Measurements from ENCODE around the gene RGS3.

RGS3 gene

DNA sequence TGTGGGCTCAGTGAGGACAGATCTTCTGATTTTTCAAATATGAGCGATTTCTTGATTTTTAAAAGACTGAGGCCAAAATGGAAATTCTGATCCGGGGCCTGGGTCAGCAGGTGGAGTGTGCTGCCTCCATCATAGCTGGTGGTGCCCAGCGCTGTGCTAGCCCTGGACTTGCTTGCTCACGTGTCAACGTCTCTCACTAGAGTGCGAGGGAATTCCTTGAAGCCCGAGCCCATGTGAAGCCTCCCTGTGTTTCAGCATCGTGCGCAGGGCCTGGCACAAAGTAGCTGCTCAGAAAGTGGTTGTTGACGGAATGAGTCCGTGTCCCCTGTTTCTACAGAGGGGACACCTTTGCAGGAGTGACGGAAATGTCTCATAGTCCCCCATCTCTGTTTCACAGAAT lies 50.5 kb downstream of the RGS3 start:
- no peak for DNase-seq

DNA sequence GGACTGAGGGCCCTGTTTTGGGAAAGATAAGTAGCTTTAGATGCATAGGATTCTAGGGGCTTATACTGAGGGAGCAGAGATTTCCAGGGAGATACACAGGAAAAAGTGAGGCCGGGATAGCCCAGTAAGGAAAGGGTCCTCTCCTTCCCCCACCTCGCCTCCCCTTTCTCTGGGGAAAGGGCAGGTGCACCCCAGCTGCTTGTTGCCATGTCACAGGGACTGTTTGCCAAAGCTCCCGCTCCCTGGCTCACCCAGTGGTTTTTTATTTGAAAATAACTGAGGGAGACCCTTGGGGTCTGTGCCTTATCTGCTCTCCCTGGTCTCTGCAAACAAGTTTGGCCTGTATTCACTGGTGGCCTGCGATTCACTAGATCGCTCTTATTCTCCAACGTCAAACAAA lies 51.2 kb downstream of the RGS3 start:
- DNase-seq, result no peak

- no peak for DNase-seq
Observed at GRCh38 chr9:113515862-113516261, 52.3 kb downstream of the RGS3 start.

DNA sequence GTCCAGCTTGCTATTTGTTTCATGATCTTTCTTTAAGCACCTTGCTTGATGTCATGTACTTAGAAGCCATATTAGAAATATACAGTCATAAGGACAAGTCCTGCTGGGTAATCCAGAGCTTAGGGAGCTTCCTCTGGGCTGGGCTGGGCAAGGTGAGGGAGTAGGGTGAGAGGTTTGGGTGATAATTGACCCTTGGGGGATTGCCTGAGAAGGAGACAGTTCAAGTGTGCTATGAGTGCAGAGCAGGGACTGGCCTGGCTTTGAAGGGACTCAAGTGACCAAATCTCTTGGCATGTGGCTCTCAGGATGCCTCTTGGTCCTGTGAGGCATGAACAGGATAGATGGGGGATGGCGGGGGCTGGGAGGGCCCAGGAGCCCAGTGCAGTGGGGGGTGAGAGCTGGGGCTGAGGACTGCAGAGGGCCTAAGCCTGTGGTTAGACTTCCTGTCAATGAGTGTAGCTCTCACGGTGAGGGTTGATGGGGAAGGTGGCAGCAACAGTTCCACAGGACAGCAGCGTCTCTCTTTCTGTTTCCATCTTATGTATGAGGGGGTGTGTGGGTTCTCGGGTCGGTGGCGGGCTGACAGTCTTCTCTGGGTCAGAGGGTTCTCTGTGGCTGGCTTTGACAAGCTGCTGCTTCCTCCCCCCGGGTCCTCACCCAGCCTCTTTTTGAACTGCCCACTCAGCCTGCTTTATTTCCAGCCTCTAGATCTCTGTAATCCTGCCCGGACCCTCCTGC lies 53.5 kb downstream of the RGS3 start:
- DNase-seq, result peak; percentile 31 to 46 (median 42)

DNA sequence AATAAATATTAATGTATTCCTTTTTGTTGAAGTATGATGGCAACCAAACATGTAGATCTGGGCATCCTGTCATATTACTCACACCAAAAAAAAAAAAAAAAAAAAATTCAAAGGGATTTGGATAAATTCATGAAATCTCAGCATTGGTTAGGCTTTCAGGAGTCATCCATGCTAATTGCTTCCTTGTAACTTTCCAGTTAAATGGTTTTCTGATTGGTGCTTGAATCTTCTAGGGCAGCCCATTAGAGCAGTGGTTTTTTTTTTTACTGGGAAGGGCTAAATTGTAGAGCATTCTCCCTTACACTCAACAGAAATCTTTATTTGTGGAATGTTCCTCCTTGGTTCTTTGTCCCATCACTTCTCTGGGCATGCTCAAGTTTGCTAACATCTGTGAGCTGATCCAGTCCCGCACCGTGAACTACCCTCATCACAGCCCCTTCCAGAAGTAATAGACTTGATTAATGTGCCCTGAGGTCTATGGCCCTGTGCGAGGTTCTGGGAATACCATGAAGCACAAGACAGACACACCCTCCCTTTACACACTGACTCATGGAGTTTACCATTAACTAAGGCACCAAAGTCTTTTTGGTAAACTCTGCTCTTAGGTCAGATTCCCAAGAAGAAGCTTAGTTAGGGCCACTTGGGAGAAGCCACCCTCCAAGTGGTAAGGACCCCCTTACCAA lies 56.0 kb downstream of the RGS3 start:
- DNase-seq, result no peak

GRCh38 chr9:113520109-113520642 lies 56.6 kb downstream of the RGS3 start:
- DNase-seq, result peak in 1 of 4 experiments; percentile 24

DNA sequence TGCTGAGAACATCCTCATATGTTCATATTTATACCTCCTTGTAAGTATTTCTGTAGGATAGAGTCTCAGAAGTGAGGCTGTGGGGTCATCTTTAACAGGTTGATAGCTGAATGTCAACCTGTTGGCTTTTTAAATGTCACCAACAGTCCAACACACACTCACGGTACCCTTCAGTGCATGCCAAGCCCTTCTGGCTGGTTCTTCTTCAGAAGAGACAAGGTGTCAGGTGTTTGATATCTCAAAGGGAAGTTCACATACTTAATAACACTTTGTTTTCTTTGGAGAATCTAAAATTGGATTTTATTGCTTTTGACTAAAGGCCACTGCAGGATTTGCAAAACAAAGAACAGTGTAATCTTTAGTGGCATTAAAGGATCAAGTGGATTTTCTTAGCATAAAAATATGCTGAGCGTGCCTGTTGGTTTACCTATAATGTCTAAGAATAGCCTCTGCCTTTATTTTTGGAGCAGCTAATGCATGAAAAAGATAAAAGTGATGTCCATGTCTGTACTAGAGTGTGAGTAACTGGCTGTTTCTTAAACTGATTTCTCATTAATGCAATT lies 58.2 kb downstream of the RGS3 start:
- DNase-seq, result no peak

DNA sequence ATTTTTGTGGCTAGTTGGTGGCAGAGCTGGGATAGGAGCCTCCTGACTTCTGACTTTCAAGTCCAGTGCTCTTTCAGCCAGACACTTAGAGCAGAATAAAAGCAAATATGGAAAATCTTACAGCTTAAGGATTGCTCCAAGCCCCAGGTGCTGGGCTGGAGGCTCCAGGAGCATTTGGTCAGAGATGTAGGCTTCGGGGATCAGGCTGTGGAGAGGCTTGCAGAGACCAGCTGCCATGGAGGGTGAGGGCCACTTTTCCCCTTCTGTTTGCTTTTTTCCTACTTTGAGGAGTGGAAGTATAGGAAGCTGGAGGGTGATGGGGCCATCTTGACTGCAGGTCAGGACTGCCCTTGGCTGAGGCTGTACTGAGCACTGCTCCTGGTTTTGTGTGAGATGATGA lies 58.9 kb downstream of the RGS3 start:
- DNase-seq, result no peak

GRCh38 chr9:113522858-113523257 lies 59.3 kb downstream of the RGS3 start:
- DNase-seq, result no peak

DNA sequence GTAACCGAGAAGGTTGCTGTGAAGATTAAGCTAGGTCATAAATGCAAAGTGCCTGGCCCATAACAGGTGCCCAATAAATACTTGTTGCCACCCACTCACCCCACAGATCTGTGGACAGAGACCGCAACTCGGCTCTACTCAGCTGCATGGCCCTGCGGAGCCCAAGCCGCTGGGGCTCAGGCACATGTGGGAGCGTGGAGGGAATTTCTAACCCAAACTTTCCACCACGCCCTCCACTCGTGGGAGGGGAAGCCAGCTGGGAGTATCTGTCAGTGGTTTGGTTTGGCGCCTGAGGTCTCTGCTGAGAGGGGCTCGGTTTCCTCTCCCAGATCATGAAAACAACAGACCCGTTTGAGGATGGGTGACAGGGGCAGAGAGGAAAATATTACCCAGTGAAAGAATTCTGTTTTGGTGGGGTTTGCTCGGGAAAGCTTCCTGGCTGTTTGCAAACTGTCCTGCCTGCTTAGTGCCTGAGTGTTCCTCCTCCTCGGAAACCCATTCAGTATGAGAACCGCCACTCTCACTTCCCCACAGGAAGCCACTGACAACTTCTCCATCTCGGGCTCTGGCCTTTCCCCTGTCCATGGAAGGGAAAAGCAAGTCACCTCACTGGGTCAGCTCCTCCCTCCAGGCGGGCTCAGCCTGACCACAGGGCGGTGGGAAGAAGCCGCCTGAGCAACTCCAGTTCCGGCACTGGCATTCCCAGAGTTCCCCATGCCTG lies 60.1 kb downstream of the RGS3 start:
- peak in 2 of 4 experiments; percentile 6 to 14 for DNase-seq

- DNase-seq, result no peak
Observed at GRCh38 chr9:113524468-113524867, 60.9 kb downstream of the RGS3 start.

DNA sequence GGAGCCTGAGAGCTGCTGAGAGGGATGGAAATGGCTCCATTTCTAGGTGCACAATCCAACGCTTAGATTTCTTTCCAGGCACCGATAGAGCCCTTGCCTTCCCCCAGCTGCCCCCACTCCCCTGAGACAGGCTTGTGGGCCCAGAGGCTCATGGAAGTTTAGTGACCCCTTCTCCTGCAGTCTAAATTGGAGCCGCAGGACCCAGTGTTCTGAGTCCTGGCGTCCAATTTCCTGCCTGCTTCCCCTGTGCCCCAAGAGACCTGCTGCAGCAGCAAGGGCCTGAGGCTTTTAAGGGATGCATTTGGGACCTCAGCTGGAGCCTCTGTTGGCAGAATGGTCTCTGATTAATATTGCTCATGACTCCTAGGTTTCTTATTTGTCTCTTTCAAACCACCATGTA lies 61.7 kb downstream of the RGS3 start:
- DNase-seq, result no peak

- no peak for DNase-seq
Observed at GRCh38 chr9:113525831-113526230, 62.3 kb downstream of the RGS3 start.

- no peak for DNase-seq
Observed at GRCh38 chr9:113526231-113526746, 62.8 kb downstream of the RGS3 start.

GRCh38 chr9:113526841-113527240 lies 63.3 kb downstream of the RGS3 start:
- no peak for DNase-seq

DNA sequence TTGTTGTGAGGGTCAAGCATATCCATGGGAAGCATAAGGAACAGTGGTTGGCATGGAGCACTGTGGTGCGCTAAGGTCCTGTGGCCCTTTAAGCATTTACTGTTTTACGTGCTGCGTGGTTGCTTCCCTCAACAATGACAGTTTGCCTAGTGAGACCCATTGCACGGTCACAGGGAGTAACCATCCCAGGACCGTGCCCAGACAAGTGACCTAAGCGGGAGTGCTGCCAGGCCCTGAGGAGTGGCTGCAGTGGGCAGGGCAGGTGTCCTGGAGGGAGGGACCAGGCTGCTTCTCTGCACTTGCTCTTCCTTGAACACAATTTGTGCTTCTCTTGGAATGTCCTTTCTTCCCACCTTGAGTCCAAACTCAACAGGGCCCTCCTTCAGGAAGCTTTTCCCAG lies 64.6 kb downstream of the RGS3 start:
- no peak for DNase-seq

DNA sequence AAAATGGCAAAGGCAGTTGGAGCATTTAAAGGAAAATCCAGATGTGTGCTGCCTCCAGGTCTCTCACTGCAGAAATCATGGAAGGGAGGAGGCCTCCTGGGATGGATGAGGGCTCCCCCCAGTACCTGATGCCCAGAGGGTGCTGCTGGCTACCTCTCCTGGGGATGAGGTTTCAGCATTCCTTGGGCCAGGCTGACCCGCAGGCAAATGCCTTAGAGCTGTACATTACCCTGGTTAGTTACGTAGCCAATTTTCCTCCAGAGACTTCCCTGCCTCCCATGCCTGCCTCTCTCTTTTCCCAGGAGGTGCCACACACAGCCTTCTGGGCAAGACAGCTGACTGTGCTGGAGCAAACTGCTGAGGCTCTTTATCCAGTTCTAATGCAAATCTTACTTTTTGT lies 65.3 kb downstream of the RGS3 start:
- DNase-seq, result no peak

- no peak for DNase-seq
Observed at GRCh38 chr9:113529336-113530009, 65.9 kb downstream of the RGS3 start.

DNA sequence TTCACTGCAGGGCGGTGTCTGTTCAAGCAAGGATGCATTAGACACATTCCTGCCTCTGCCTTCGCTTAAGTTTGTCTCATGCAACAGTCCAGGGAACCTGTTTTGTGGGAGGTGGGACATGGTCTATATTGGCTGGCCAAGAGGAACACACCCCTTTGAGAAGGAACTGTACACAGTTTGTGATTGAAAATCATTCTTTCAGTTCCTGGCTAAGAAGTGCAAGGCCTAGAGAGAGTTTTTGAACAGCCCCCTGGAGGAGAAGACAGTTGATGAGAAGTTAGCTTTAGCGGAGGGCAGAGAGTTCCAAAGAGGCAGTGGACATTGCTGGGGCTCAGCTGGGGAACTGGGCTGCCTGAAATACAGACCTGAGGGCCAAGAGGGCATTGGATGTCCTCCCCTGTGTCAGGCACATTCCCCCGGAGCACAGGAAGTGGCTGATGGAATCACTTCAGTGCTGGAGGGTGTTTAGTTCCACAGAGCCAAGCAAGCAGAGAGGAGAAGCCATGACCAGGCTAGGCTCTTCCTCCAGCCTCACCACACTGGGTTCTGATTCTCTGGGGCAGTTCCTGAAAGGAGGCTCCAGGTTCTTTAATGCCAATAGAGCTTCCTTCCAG lies 66.6 kb downstream of the RGS3 start:
- DNase-seq, result no peak

GRCh38 chr9:113530942-113531341 lies 67.4 kb downstream of the RGS3 start:
- DNase-seq, result no peak

DNA sequence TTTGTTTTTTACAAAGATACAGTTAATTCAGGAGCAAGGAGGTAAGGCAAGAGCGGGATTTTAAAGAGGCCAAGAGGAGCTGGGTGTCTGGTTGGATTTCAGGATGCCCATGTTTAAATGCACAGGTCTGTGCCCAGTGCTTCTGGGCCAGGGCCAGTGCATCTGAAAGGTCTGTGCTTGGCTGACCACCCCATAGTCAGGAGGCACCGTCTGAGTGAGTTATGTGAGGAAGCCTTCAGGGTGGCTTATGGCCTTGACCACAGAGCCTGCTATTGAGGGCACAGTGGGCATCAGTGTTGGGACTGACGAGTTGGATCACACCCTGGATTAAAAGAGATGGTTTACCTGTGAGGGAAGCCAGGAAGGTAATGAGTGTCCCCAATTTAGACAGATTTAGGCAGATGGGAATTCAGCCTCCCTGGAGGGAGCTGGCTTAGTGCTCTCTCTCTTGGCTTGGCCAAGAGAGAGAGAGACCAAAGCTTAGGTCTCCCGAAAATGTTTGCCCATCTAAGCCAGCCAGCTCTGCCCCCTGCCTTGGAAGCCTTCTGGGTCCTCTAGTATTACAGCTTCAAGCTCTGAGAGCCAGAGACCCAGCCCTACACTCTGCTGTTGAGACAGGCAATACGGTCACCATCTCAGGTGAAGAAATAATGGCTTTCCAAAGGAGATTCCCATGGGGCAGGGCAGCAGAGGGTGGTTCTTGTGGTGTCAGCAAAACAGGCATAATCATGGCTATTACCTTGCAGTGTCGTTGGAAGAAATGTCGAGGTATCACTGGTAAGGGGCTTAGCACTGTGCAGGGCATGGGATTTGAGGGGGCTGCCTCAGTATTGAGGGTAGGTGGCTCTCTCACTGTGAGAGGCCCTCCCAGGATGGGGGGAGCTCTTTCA lies 68.6 kb downstream of the RGS3 start:
- no peak for DNase-seq

Measured in activated CD4-positive, CD25-positive, alpha-beta regulatory T cell (primary cell).